Karpas-422 (cell line): Measurements from ENCODE around the gene AKAP13. TPM values are rescaled to one million over a fixed set of nuclear protein-coding genes. Genes with fewer than 3 reads are reported as not detected.

Experiments used
- DNase-seq: peaks from one replicate; pipeline ENCODE4 v3.0.0-alpha.2; 2015
- H2AFZ ChIP-seq: fragments of 200-600 bp; sonication (generic); 2 replicates; pipeline ENCODE4 v1.6.1; 2014; ENCODE audit warnings: antibody characterized with exemption, low read length, mixed read lengths
- H3K27ac ChIP-seq: fragments of 200-600 bp; sonication (generic); 2 replicates; pipeline ENCODE4 v1.5.1; 2014; ENCODE audit warnings: mild to moderate bottlenecking, low read length, moderate library complexity
- H3K27me3 ChIP-seq: fragments of 200-600 bp; sonication (generic); 2 replicates; pipeline ENCODE4 v1.6.1; 2014; ENCODE audit warnings: low read length, mixed read lengths
- H3K36me3 ChIP-seq: fragments of 200-600 bp; sonication (generic); 2 replicates; pipeline ENCODE4 v1.6.1; 2014; ENCODE audit warnings: low read length, mixed read lengths; ENCODE audit not compliant: insufficient read depth
- H3K4me1 ChIP-seq: fragments of 200-600 bp; sonication (generic); 2 replicates; pipeline ENCODE4 v1.6.1; 2014; ENCODE audit warnings: mild to moderate bottlenecking, low read length, mixed read lengths
- H3K4me2 ChIP-seq: fragments of 200-600 bp; sonication (generic); 2 replicates; pipeline ENCODE4 v1.6.1; 2014; ENCODE audit warnings: low read length, low read depth, mild to moderate bottlenecking; ENCODE audit not compliant: poor library complexity, severe bottlenecking
- H3K4me3 ChIP-seq: fragments of 200-600 bp; sonication (generic); 2 replicates; pipeline ENCODE4 v1.5.1; 2014; ENCODE audit warnings: mild to moderate bottlenecking, antibody characterized with exemption, low read length, mixed read lengths
- H3K79me2 ChIP-seq: fragments of 200-600 bp; sonication (generic); 2 replicates; pipeline ENCODE4 v1.6.1; 2014; ENCODE audit warnings: mild to moderate bottlenecking, low read length, mixed read lengths
- H3K9ac ChIP-seq: fragments of 200-600 bp; sonication (generic); 2 replicates; pipeline ENCODE4 v1.6.0; 2014; ENCODE audit warnings: low read length
- H3K9me2 ChIP-seq: fragments of 200-600 bp; sonication (generic), shearing (Covaris generic); replicated peaks from 2 replicates; pipeline ENCODE4 v1.6.0; 2014; ENCODE audit warnings: mild to moderate bottlenecking, low read length, moderate library complexity; ENCODE audit not compliant: insufficient read depth
- H3K9me3 ChIP-seq: fragments of 300-700, 200-600 bp; sonication (generic); 2 replicates; pipeline ENCODE4 v1.6.1; 2014; ENCODE audit warnings: low read length, mixed read lengths
- H4K20me1 ChIP-seq: fragments of 200-600 bp; sonication (generic); 2 replicates; pipeline ENCODE4 v1.6.1; 2014; ENCODE audit warnings: mild to moderate bottlenecking, antibody characterized with exemption, low read length, low read depth; ENCODE audit not compliant: insufficient read depth
- total RNA-seq: library from RNA; depleted of rRNA; stranded (reverse); fragments of >200 nt; shearing (Covaris generic); gene quantifications from 2 replicates; pipeline ENCODE4 v1.2.3, GENCODE V29; 2014; ENCODE audit warnings: low replicate concordance

The AKAP13 gene
- total RNA-seq, 1 experiment from 2014 or later, result 166 TPM

DNA sequence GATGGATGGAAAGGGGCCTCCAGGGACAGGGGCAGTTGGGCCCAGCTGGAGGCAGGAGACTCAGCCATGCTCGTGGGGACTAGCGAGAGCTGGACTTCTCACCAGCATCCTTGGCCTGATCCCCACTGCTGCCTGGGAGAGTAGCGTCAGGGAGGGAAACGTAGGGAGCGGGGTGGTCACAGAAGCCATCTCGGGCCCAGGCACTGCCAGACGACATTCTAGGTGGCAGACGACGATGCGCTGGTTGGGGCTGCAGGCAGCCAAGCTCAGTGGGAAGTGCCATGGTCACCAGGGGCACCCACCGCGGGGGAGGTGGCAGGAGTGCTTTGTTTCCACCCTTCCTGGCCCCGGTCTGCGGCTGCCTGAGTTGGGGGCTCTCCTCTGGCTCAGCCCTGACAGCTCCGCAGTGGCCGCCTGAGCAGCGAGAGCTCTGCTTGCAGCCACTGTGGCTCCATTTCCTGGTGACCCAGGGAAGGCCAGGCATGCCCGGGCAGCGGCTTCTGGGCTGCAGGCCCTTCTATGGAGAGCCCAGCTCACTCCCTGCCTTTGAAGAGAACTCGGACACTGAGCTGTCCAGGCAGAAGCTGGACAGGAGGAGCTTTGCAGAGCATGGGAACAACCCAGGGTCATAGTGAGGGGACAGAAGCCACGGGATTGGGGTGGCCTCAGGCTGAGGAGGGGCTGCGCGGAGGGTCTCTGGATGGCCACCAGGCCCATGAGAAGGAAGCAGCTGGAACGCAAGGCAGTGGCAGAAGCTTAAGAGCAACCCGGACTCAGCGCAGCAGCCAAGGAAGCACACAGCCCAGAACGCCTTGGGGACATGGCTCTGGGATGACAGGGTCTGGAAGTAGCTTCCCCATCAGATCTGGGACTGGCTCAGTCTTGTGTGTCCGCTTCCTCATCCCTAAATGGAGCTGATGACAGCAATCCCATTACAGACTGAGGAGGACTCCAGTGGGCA, 383.6 kb downstream of the AKAP13 start:
- H3K9me3 ChIP-seq, result no peaks in the 10 kb centered on the region
- no peaks in the 10 kb centered on the region for H3K36me3 ChIP-seq
- no peak overlapping the region for H3K4me3 ChIP-seq
- no peaks in the 10 kb centered on the region for H3K79me2 ChIP-seq
- H3K4me2 ChIP-seq, result no peak overlapping the region
- no peak overlapping the region for H3K9ac ChIP-seq
- H2AFZ ChIP-seq, result no peak overlapping the region
- no peaks in the 10 kb centered on the region for H3K4me1 ChIP-seq
- no peaks in the 10 kb centered on the region for H3K9me2 ChIP-seq
- no peaks in the 10 kb centered on the region for H3K27me3 ChIP-seq
- no peak overlapping the region for H3K27ac ChIP-seq
- no peaks in the 10 kb centered on the region for H4K20me1 ChIP-seq
- no peak for DNase-seq

DNA sequence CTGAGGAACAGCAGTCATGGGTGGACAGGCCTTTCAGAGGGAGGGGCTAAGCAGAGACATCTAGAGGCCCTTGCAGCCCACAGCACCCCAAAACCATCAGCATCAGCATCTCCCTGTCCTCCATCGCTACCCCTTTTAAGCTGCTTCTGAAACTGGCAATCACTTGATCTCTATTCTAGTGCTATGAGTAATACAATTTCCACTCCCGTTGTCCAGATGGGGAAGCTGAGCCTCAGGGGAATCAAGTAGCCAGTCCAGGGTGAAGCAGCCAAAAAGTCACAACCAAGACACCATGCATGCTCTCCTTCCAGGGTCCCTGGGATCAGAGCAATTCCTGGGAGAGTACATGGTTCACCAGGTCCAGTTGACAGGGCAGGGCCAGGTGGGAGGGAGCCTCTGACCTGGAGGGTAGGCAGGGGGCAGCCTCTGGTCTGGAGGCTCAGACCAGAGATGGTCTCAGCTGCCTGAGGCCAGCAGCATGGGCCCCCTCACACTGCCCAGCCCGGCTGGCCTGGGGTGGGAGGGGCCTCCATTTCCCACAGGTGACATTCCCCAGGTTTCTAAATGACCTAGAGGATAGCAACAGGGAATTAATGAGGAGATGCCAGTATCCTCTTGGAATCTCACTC, 384.4 kb downstream of the AKAP13 start:
- Histone ChIP-seq H3K9ac (no peak overlapping the region), H2AFZ (no peak overlapping the region), H3K36me3 (no peaks in the 10 kb centered on the region), H3K4me2 (no peak overlapping the region), H3K9me3 (no peaks in the 10 kb centered on the region), H3K27ac (no peak overlapping the region), H4K20me1 (no peaks in the 10 kb centered on the region), H3K4me1 (no peaks in the 10 kb centered on the region), H3K9me2 (no peaks in the 10 kb centered on the region), H3K4me3 (no peak overlapping the region), H3K27me3 (no peaks in the 10 kb centered on the region), H3K79me2 (no peaks in the 10 kb centered on the region)
- DNase-seq, result no peak

DNA sequence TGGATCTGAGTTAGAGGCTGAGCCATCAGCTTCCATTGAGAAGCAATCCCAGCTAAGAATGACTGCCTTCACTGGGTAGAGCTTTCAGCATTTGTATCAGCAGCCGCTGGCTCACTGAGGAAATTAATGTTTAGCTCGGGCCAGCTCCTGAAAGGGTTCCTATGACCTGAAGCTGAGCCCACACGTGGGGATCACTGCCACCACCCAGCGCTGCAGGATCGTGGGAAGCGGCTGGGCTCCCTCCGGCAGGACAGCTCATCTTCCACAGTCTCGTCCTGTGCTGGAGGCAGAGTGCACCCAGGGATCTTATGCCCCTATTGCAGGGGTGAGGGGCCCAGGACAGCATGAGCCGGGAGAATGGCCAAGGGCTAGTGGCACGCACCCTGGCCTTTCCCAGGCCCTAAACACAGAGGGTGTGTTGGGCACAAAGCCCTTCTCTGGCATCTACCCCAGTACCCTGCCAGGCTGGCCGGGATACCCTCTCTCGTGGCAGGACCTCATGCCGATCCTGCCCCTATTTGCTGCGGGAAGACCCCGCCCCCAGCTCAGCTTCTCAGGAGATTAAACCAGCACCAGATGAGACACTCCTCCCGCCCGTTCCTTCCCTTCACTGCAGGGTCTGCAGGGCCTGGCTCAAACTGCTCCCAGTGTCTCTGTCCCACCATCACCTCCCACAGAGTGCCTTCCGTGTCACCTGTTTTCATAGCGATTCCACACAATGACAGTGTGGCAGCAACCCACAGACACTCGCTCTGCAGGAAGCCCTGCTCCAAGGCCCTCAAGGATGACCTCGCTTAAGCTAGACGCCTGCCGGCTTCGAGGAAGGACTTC, 385.8 kb downstream of the AKAP13 start:
- Histone ChIP-seq H3K36me3 (no peaks in the 10 kb centered on the region), H3K9me2 (no peaks in the 10 kb centered on the region), H3K9ac (no peak overlapping the region), H3K4me1 (no peaks in the 10 kb centered on the region), H2AFZ (no peak overlapping the region), H3K4me3 (no peak overlapping the region), H4K20me1 (no peaks in the 10 kb centered on the region), H3K27ac (no peak overlapping the region), H3K27me3 (no peaks in the 10 kb centered on the region), H3K79me2 (no peaks in the 10 kb centered on the region), H3K9me3 (no peaks in the 10 kb centered on the region), H3K4me2 (no peak overlapping the region)
- no peak for DNase-seq

DNA sequence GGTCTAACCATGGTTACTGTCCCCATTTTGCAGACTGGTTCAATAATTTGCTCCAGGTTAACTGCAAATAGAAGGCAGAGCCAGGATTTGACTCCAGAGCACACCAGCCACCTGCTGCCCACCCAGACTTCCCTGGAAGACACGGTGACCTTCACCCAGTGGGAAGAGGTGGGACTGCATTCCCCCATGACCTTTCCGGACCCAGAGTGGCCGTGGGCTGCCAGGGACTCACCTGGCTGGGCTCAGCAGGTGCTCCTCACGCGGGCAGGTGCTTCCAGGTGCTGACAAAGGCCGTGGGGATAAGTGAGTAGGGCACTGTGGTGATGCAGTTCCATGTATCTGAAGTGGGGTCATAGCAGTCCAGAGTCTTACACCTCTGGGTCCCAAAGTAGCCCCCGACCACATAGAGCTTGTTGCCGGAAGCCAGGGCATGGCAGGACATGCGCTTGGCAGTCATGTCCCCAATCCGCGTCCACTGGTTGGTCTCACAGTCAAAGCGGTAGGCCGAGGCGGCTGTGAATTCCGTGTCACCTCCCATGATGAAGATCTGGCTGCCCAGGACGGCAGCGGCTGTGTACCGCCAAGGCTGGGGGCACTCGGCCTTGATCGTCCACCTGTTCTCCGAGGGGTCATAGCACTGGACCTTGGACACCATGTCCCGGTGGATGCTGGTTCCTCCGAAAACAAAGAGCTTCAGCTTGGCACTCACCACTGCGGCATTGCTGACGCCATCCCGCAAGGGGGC, 387.6 kb downstream of the AKAP13 start:
- no peak for DNase-seq
- H3K27ac ChIP-seq, result no peak overlapping the region
- H3K4me2 ChIP-seq, result no peak overlapping the region
- no peaks in the 10 kb centered on the region for H3K27me3 ChIP-seq
- H4K20me1 ChIP-seq, result no peaks in the 10 kb centered on the region
- no peak overlapping the region for H3K9ac ChIP-seq
- H3K4me1 ChIP-seq, result no peaks in the 10 kb centered on the region
- H3K9me3 ChIP-seq, result no peaks in the 10 kb centered on the region
- H3K9me2 ChIP-seq, result no peaks in the 10 kb centered on the region
- no peaks in the 10 kb centered on the region for H3K36me3 ChIP-seq
- H2AFZ ChIP-seq, result no peak overlapping the region
- no peaks in the 10 kb centered on the region for H3K79me2 ChIP-seq
- no peak overlapping the region for H3K4me3 ChIP-seq

DNA sequence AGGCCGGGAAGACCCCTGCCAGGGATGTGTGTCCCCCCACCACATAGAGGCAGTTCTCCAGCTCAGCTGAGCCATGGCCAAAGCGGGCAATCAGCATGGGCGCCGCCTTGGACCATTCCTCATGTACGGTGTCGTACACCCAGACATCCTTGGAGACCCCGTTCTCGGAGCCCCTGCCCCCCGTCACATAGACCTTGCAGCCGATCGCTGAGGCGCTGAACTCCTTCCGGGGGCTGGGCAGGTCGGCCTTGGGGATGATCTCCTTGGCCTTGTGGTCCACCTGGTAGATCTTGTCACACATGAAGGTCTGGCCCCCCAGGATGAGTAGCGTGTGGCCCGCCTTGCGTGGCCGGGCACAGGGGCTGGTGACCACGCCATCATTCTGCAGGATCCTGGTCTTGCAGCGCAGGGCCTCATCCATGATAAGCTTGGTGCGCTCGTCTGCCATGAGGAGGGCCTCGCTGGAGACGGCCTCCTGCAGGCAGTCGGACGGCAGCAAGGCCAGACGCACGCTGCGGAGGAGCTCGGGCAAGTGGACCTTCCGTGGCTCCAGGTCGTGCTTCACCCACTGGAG, 388.3 kb downstream of the AKAP13 start:
- Histone ChIP-seq H3K4me1 (no peaks in the 10 kb centered on the region), H3K79me2 (no peaks in the 10 kb centered on the region), H3K9me2 (no peaks in the 10 kb centered on the region), H3K36me3 (no peaks in the 10 kb centered on the region), H2AFZ (no peak overlapping the region), H3K4me2 (no peak overlapping the region), H3K27me3 (no peaks in the 10 kb centered on the region), H3K9ac (no peak overlapping the region), H3K4me3 (no peak overlapping the region), H3K27ac (no peak overlapping the region), H3K9me3 (no peaks in the 10 kb centered on the region), H4K20me1 (no peaks in the 10 kb centered on the region)
- DNase-seq, result no peak

DNA sequence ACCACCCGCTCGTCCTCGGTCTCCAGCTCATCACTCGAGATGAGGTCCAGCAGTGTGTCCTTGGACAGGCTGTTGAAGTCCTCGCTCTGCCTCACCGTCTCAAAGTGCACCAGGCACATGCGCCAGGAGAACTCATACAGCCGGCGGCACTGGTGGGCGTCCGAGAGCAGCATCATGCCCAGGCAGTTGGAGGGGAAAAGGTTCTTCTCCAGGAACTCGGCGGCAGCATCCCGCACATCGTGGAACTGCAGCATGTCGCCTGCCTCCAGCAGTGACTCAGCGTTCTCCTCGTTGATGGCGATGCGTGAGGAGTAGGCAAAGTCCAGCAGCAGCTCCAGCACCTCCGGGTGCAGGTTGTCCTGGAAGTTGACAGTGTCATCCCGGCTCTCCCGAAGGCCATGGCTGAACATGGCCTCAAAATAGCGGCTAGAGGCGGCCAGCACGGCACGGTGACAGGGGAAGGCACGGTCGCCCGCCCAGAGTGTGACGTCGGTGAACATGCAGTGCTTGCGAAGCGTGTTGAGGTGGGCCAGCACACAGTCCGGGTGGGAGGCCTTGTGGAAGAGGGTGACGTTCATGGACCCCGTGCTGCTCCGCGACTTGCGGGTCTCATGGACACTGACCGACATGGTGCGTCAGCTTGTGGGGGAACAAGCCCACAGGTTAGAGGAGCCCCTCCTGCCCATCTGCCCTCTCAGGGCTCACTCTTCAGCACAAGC, 388.9 kb downstream of the AKAP13 start:
- Histone ChIP-seq H3K4me2 (no peak overlapping the region), H3K9me2 (no peaks in the 10 kb centered on the region), H3K9ac (no peak overlapping the region), H3K36me3 (no peaks in the 10 kb centered on the region), H2AFZ (no peak overlapping the region), H3K79me2 (no peaks in the 10 kb centered on the region), H3K27ac (no peak overlapping the region), H3K4me3 (no peak overlapping the region), H3K9me3 (no peaks in the 10 kb centered on the region), H3K27me3 (no peaks in the 10 kb centered on the region), H4K20me1 (no peaks in the 10 kb centered on the region), H3K4me1 (no peaks in the 10 kb centered on the region)
- DNase-seq, result no peak
